GM21390 (cell line): ENCODE data around the gene POU2F2.
A peak's percentile ranks its signal among the peaks of the same experiment; 100 is the strongest.

Source experiments
- ATAC-seq: cut with Tn5 transposase; IDR thresholded peaks from one replicate; pipeline ENCODE4 v1.9.1; 2021; ENCODE audit not compliant: unreplicated experiment

POU2F2 gene

GRCh38 chr19:42129399-42130253 lies 2.6 kb downstream of the POU2F2 start:
- peak; percentile 55 for ATAC-seq

DNA sequence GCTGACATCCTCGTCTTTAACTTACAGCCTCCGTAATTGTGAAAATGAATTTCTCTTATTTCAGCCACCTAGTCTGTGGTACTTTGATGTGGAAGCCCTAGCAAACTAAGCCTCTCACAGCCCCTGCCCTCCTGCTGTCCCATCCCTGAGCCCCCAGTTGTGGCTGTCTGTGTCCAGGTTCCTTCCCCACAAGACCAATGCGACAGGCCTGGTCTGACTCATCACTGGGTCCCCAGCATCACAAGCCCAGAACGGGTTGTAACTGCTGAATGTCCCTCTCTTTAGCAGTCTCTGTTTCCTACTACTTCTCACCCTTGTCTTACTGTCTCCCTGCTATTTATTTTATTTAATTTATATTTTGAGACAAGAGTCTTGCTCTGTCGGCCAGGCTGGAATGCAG lies 5.7 kb downstream of the POU2F2 start:
- no peak for ATAC-seq

DNA sequence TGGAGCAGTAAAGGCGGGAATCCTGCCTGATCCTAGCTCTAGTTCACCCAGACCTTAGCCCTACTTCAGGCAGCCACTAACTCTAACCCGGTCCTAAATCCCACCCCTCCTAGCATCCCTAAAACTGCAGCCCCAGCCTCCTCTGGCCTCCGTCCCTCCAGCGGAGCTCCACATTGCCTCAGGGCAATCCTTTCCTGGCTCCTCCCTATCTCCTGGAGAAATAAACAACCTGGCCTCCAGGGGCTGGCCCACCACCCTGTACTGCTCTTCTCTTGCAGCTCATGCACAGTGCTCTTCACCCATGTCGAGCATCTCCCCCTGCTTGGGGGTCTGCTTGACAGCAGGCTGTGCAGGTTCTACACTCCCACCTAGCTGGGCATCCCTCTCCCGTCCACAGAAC lies 6.7 kb downstream of the POU2F2 start:
- ATAC-seq = no peak

GRCh38 chr19:42124386-42124901 lies 7.8 kb downstream of the POU2F2 start:
- no peak for ATAC-seq

DNA sequence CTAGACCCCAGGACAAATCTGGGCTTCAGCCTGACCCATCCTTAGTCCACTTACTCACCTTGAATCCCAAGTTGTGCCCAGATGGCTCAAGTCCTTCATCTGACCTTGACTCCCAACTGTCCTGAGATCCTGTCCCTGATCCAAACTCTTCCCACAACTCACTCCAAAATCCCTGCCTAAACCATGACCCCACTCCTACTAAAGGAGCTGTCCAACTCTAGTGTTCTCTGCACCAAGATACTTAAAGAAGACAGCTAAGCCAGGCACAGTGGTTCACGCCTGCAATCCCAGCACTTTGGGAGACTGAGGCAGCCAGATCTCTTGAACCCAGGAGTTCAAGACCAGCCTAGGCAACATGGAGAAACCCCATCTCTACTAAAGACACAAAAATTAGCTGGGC lies 8.5 kb downstream of the POU2F2 start:
- no peak for ATAC-seq

DNA sequence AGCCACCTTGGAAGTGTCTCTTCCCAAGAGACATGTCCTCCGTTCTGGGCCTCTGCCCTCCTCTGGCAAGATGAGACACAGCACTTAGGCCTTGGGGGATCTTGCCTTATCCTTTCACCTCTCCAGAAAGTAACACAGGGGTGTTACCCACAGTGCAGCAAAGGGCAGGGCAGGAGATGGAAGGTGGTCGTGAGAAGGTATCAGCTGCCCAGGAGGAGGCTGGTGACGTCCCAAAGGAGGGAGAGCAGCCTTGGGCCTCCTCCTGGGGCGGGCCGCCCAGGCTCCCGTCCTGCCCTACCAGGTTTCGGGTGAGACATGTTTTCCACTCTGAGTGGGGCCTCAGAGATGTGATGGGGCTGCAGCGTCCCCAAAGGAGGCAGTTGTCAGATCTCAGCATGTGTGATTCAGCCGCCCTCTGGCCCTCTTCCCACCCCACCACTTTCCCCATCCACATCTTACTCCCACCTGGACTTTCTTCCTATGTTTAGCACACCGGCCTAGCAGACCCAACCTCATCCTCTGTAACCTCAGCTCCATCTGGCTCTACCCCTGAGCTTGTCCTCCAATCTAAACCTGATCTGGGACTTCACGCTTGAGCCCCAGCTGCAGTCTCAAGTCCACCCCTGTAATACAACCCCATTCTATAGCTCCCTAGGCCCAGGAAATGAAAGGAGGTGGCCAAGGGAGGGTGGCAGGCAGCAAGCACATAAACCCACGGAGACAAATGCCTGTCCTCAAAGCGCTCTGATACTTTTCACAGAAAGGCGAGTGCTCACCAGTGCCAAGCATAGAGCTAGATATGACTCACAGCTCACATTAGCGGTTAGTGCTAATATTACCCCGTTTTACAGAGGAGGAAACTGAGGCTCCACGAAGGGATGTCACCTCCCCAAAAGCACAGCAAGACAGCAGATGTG lies 9.3 kb downstream of the POU2F2 start:
- no peak for ATAC-seq

DNA sequence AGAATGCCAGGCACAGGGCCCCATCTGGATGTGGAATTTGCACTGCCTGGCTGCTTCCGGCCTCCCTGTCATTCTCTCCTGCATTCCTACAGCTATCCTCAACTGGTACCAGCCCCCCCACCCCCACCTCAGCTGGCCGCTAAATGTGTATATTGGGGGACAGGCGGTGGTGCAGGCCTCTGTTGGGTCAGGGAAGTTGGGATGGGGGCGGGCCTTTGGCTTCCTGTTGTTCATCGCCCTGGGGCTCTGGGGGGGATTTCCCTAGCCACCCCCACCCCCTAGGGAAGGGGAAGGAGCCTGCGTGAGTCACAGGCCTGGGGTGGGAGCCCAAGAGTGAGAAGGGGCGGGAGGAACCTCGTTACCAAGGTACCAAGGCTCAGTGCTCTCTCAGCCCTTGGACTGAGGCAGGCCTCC lies 10.6 kb downstream of the POU2F2 start:
- ATAC-seq = no peak

DNA sequence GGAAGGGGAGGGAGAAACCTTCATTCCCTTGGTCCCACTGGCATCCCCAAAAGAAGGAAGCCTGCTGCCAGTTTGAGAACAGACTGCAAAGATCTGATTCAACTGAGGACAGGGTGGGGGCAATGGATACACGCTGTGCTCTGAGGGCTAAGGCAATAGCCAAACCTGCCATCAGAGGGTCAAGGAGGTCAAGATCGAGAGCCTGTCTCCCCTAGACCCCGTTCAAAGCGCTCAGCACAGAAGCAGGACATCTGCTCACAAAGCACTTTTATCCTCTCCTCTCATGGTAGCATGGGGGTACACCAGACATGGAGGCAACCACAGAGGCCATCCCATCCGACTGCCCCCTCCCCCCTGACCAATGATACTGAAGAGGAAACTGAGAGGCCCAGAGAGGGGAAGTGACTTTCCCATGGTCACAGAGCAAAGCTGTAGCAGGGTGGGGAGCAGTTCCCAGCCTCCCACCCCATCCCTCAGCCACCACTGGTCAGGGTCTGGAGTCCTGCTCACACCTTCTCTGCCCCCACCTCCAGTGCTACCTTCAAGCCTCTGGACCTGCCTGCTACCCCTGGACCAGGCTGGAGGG lies 11.1 kb downstream of the POU2F2 start:
- no peak for ATAC-seq

GRCh38 chr19:42120276-42120980 lies 11.8 kb downstream of the POU2F2 start:
- no peak for ATAC-seq

- no peak for ATAC-seq
Measured at GRCh38 chr19:42117076-42117475, 15.2 kb downstream of the POU2F2 start.

GRCh38 chr19:42116308-42117075 lies 15.8 kb downstream of the POU2F2 start:
- ATAC-seq = no peak

GRCh38 chr19:42115705-42116104 lies 16.5 kb downstream of the POU2F2 start:
- no peak for ATAC-seq

- ATAC-seq = no peak
Measured at GRCh38 chr19:42115219-42115618, 17.0 kb downstream of the POU2F2 start.

DNA sequence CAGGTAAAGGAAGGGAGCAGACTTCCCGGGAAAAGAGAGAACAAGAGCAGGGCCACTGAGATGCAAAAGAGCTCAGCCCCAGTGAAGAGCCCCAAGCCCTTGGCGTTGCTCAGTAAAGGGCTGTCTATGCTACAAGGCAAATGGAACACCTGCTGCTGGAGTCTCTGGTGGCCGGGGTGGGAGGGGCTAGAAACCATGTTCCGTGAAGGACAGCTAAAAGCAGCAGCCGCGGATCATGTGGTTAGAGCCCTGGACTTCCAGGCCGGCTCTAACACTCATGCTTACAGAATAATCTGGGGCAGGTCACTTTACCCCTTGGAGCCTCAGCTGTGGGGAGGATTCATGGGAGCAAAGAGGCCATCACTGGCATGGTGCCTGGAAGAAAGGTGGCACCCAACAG lies 17.8 kb downstream of the POU2F2 start:
- no peak for ATAC-seq

GRCh38 chr19:42113641-42114348 lies 18.5 kb downstream of the POU2F2 start:
- ATAC-seq = no peak

GRCh38 chr19:42111811-42112210 lies 20.4 kb downstream of the POU2F2 start:
- ATAC-seq = no peak

GRCh38 chr19:42111384-42111783 lies 20.9 kb downstream of the POU2F2 start:
- ATAC-seq = no peak

GRCh38 chr19:42110658-42111057 lies 21.6 kb downstream of the POU2F2 start:
- no peak for ATAC-seq

DNA sequence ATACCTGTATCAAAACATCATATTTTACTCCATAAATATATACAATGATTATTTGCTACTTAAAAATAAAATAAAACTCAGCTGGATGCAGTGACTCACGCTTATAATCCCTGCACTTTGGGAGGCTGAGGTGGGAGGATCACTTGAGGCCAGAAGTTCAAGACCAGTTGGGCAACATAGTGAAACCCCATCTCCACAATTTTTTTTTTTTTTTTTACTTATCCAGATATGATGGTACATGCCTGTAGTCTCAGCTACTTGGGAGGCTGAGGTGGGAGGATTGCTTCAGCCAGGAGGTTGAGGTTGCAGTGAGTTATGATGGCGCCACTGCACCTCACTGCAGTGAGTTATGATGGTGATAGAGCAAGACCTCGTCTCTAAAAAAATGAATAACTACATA lies 22.4 kb downstream of the POU2F2 start:
- ATAC-seq = no peak
